HG03025 (cell line): ENCODE results near the gene RPL7L1.

Experiments
- ATAC-seq: cut with Tn5 transposase; IDR thresholded peaks from one replicate; pipeline ENCODE4 v1.9.1; 2021; ENCODE audit warnings: mild to moderate bottlenecking, moderate library complexity; ENCODE audit not compliant: unreplicated experiment, low FRiP score

The RPL7L1 gene

GRCh38 chr6:42928986-42929820 is 49.8 kb downstream of the RPL7L1 start, which contains the start of gene CNPY3:
CNPY3 (plus strand) TSS chr6:42929480; CDS start chr6:42929571, 91 bp downstream.
- ATAC-seq: peak; percentile 74

GRCh38 chr6:42929821-42930360 is 50.5 kb downstream of the RPL7L1 start:
- peak; percentile 35 for ATAC-seq

- ATAC-seq: no peak
Measured at GRCh38 chr6:42932412-42932811, 53.0 kb downstream of the RPL7L1 start.

GRCh38 chr6:42933205-42933604 is 53.8 kb downstream of the RPL7L1 start:
- ATAC-seq: no peak

GRCh38 chr6:42935322-42935721 is 55.9 kb downstream of the RPL7L1 start:
- ATAC-seq: no peak

GRCh38 chr6:42936398-42936797 is 57.0 kb downstream of the RPL7L1 start:
- ATAC-seq: no peak

GRCh38 chr6:42937548-42938427 is 58.4 kb downstream of the RPL7L1 start:
- no peak for ATAC-seq

GRCh38 chr6:42938428-42938796 is 59.0 kb downstream of the RPL7L1 start:
- ATAC-seq: no peak

GRCh38 chr6:42938987-42939809 is 59.8 kb downstream of the RPL7L1 start:
- ATAC-seq: no peak
